ENCODE measurements around the gene SLC16A3.
"Not testable (repeated sequence)": the region's sequence is repeated elsewhere in the genome, so short reads cannot be mapped to it uniquely, and the experiment has no call there.

The SLC16A3 gene

DNA sequence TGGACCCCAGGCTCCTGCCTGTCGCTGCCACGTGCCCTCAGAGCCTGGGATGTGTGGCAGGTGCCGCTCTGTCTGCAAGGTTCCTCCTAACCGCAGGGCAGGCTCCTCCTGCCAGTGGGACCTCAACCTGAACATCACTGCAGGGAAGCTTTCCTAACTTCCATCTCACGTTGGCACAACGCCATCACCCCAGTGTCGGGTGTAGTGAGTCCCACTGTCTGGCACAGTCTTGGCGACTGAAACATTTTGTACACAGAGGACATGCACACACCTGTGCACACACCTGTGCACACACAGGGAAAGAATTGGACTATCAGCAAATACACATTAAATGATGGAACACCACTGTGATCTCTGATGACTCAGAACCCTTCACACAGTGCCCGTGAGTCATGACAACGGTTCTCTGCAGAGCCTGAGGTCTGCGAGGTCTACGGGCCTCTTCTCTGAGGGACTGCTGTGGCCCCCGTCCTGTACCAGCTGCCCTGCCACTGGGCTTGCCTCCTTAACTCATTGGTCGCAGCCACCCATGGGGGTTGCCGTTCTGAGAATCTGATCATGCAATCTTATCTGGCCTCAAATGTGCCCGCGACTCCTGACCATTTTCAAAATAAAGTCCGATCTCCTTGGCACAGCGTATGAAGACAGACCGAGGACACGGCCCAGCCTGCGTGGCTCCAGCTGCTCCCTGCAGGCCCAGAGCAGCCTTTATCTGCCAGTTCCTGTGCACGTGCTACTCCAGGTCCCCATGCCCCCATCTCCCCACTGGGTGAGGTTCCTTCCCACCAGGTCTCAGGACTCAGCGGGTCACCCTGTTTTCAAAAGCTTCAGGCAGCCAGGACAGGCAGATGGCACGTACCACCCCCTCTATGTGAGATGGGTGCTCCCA is 23.8 kb upstream of the SLC16A3 start:
- DNase-seq: peak in 2 of 3 donors; percentile 23 to 62

DNA sequence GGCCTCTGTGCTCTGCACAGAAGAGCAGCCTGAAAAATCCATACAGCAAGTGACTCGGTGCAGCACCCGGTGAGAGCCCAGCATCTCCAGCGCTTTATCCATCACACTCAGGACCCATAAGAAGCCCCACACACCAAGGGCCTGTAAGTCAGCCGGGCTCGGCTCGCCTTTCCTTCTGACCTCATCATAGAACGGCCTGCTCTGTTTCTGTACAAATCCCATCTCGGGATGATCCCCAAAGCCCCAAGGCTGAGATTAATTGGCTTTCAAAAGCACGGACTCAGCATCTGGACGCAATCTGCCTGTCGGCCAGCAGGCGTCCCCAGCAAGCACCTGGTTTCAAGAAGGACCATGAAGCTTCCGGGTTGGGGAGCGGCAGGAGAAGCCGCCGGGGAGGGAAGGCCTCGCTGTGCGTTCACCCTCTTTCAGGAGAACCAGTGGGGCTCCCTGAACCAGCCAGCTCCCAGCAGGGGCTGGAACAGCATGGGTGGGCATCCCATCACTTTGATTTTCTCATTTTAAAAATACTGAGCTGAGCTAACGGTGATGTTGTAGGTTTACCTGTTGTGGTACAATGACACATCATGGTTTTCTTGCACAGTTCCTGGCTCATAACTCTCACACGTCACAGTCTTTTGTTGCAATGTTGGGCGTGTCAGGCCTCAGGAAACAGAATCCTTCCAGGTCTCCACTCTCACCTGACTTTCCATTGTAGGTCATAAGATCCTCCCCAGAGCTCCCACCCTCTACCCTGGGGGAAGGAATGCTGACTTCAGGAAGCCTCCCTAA is 22.9 kb upstream of the SLC16A3 start:
- DNase-seq: peak; percentile 84 to 92 (median 91)

DNA sequence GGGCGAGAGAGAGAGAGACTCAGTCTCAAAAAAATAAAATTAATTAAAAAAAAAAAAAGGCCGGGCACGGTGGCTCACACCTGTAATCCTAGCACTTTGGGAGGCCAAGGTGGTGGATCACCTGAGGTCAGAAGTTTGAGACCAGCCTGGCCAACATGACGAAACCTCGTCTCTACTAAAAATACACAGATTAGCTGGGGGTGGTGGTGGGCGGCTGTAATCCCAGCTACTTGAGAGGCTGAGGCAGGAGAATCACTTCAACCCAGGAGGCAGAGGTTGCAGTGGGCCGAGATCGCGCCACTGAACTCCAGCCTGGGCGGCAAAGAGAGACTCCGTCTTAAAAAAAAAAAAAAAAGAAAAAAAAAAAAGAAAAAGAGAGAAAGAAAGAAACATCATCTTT is 18.2 kb upstream of the SLC16A3 start:
- not testable (repeated sequence) for DNase-seq

DNA sequence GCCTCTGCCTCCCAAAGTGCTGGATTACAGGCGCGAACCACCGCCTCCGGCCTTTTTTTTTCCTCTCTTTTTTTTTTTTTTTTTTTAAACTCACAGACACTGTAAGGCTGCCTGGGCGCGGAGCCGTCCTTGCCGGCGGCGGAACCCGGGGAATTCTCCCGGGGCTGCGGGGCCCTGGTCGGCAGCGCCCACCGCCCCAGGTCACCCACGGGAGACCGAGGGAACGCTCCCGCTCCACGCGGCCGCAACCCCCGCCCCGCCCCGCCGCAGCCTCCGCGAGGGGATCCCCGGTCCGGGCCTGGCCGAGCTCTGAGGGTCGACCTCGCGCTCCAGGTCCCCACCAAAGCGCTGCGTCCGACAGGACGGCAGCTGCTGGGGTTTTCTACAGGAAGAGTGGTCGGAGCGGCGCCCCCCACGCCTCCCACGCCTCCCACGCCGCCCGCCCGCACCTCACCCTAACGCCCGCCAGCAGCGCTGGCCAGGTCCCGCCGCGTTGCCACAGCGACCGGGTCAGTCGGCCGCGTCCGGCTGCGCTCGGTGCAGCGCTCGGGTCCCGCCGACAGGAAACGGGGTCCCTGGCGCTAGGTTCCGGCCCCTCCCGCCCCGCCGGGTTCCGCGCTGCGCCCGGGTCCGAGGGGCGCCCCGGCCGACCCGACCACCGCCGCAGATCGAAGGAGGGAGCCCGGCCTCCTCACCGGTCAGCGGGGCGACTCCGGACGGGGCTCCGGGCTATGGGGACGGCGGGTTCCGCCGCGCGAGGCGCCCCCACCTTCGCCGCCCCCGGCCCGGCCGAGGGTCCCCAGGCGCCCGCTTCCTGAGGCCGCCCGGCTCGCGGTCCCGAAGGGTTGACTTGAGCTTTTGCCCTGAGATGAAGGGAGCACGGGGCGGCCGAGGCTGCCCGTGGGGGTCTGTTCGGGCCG is 16.3 kb upstream of the SLC16A3 start, which contains the start of gene CCDC57:
Gene CCDC57, minus strand, starts transcription at position 512 of the 920 bp plus-strand sequence. CDS start 10,898 bp downstream, outside the sequence.
- DNase-seq: peak; percentile 84 to 94 (median 91)

DNA sequence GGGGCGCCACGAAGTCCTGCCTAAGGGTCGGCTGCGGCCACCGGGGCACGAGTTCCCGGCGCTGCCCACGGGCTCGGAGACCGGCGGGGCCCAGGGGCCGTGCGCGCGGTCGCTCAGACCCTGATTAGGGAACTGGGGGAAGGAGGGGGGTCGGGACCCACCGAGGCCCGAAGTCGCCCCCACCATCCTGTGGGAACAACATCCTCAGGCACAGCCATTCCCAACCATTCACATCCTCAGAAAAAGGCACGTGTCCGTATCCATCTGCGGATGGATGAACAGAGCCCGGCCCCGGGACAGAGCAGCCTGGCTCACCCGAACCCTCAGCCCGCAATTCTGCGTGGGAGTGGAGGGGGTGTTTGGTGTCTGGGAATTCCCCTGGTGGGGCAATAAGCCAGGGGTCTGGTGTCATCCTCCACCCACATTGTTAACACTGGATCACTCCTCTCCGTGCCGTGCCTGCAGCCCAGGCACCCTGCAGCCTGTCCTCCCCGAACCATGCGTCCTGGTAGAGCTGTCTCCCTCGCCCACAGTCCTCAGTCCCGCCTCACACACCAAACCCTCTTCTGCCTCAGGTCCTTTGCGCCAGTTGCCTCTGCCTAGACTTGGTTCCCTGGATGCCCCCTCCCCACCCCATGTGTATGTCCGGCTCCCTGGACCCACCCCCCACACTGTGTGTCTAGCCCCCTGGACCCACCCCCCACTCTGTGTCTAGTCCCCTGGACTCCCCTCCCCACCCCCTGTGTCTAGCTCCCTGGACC is 15.4 kb upstream of the SLC16A3 start:
- DNase-seq: peak; percentile 98

DNA sequence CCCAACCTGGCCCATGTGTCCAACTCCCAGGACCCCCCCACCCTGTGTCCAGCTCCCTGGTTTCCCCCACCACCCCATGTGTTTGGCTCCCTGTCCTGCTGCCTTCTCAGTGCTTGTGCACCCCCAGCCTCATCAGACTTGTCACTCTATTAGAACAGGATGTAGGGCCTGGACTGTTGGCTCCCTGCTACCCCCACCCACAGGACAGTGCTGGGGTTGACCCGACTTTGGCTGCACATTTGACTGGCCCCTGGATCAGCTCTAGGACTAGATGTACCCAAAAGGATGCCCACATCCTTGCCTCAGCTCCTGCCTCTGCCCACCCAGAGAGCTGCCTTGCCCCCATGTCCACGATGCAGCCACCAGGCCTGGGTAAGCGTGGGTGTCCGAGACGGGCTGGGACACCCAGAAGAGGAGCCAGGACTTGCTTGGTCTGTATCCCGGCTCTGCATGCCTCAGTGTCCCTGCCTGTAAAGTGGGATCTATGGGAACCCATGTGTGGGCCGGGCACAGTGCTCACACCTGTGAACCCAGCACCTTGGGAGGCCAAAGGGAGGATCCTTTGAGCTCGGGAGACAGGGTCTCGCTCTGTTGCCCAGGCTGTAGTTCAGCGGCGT is 14.7 kb upstream of the SLC16A3 start:
- no peak for DNase-seq

DNA sequence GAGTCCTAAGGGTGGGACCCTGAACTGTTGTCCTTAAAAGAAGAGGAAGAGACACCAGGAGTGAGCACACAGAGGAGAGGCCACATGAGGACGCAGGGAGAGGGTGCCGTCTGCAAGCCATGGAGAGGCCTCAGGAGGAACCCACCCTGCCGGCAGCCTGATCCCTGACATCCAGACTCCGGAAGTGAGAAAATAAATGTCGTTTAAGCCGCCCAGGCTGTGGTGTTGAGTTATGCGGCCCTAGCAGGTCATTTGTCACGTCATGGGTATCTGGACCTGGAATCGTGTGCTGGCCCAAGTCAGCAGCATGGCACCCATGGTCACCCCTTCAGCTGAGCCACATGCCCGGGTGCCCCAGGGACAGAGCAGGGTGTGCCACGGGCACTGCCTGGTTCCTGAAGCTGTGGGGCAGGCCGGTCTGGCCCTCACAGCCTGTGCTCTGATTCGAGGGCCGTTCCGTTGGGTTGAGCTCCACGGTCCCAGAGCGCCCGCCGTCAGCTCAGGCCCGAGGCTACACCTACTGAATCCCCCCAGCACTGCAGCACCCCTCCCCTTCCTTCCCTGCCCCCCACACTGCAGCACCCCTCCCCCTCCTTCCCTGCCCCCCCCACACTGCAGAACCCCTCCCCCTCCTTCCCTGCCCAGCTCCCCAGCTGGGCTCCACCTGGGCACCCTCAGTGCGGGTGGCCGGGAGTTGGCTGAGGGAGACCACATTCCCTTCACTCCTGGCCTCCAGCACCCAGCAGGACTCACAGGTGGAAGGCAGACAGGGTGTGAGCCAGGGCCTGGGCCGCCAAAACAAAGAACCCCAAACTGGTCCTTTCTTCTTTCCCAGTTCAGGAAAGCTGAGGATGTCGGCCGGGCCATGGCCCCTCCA is 13.5 kb upstream of the SLC16A3 start:
- DNase-seq: peak in 2 of 3 donors; percentile 50 to 54

DNA sequence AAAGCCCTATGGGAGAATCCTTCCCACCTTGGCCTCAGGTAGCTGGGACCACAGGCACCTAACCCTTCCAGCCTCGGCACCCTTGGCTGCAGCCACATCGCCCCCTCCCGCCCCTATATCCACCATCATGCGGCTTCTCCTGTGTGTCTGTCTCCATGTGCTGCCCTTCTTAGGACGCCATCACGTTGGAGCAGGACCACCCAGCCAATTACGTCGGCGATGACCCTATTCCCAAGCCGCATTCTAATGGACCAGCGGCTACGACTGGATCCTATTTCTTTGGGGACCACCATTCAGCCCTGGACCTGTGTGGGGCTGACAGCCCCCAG is 12.9 kb upstream of the SLC16A3 start:
- DNase-seq: no peak

DNA sequence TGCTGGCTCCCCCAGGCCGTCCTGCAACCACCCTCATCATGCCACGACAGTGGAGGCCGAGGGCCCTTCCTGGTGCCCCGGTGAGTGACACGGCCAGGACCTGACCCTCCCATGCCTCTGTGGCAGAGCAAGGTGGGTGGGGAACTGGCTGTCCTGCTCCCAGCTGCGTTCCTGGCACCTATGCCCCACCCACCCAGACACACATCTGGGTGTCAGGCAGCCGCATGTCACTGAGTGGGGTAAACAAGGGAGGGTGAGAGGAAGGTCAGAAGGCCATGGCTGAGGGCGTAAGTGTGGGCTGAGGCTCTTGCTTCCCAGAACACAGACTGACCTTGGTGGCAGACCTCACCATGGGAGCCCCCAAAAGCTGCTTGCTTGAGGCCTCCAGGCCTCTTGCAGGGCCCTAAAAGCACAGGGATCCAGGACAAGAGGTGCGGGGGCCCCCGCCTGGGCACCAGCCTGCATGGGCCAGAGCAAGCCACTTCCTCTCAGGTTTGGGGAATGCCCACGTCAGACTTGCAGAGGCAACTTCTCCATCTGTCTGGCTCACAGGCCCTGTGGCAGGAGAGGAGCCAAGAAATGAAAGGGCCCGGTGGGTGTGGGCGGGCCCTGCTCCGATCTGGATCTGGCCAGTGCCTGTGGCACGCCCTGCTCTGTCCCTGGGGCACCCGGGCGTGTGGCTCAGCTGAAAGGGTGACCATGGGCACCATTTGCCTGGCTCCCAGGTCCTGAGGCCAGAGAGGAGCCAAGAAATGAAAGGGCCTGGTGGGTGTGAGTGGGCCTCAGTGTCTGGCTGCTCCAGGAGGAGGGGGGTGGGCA is 12.3 kb upstream of the SLC16A3 start:
- peak; percentile 96 to 98 (median 97) for DNase-seq

DNA sequence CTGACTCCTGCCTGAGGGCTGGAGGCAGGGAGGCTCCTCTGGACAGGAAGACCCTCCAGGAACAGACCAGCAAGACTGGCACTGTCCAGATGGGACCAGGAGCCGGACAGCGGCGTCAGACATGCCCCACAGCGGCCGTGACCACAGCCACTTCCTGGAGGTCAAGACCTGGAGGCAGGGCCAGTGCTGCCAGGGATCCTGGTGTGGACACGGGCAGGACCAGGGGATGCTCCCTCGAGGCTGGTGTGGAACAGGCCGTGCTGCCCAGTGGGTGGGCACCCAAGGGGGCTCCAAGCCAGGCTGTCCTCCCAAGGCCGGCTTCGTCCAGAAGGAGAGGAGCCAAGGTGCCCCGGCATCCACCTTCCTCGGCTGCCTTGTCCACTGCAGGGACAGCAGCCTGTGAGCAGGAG is 11.7 kb upstream of the SLC16A3 start:
- peak in 2 of 3 donors; percentile 36 to 49 for DNase-seq

DNA sequence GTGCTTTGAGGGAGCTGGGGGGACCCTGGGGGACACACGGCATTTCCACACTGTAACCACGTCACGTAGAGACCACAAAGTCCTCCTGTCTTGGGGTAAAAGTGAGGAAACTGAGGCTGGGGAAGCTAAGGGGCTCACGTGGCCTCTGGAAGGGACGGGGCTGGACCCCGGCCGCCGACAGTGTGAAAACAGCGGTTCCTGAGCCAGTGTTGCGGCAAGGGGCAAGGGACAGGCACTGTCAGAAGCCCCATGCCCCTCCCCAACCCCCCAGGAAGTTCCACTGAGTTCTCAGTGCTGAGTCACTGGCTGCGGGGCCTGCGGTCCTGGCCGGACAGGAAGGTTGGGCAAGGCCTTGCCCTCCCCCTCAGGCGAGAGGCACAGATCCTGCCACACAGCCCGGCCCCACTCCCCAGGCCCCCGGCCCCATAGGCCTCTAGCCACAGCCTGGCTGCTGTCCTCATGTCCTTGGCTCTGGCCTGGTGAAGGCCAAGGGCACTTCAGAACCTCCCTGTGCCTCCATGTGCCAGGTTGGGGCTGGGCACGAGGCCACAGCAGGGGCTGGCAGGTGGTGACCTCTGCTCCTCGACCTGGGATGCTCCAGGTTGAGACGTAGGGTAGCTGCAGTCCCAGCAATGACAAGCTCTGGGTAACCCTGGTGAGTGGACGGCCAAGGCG is 11.2 kb upstream of the SLC16A3 start:
- peak; percentile 85 to 89 (median 87) for DNase-seq

DNA sequence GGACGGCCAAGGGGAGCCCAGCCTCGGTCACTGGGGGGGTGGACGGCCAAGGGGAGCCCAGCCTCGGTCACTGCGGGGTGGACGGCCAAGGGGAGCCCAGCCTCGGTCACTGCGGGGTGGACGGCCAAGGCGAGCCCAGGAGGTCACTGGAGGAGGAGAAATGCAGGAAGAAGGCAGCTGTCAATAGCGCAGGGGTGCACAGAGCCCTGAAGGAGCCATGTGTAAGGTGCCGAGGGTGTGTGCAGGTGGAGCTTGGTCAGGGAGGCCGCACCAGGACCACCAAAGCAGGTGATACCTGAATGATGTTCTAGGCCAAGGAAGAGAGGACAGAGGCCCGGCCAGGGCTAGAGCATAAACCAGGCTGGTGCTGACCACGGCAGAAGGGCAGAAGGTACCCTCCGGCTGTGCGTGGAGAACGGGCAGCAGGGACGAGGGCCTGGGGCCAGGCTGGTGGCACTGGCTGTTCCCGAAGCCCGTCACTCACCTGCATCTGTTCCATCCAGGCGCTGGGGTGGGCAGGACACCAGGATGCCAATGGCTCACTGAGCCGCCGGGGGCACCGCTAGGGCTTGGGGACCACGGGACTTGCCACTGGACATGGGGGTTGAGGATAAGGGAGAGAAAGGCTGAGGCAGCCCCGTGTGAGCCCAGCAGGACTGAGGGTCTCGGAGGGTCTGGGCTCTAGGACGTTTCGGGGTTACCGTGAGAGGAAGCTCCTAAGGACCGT is 10.3 kb upstream of the SLC16A3 start:
- DNase-seq: no peak

DNA sequence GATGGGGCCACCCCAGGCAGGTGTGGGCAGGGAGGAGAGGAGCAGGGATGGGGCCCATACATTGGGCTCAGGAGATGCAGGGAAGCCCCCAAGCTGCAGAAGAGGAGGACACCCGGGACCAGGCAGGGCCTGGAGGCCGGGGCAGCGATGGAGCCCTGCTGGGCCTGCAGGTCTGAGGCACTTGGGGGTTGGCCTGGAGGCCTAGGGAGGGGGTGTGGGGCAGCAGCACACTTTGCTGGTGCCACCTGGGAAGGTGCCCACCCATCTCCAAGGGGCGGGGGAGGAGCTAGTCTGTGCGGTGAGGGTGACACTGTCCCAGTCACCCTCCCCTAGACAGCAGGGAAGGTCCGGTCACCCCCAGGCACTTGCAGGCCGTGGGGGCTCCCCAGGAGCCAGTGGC is 9.8 kb upstream of the SLC16A3 start:
- DNase-seq: no peak

DNA sequence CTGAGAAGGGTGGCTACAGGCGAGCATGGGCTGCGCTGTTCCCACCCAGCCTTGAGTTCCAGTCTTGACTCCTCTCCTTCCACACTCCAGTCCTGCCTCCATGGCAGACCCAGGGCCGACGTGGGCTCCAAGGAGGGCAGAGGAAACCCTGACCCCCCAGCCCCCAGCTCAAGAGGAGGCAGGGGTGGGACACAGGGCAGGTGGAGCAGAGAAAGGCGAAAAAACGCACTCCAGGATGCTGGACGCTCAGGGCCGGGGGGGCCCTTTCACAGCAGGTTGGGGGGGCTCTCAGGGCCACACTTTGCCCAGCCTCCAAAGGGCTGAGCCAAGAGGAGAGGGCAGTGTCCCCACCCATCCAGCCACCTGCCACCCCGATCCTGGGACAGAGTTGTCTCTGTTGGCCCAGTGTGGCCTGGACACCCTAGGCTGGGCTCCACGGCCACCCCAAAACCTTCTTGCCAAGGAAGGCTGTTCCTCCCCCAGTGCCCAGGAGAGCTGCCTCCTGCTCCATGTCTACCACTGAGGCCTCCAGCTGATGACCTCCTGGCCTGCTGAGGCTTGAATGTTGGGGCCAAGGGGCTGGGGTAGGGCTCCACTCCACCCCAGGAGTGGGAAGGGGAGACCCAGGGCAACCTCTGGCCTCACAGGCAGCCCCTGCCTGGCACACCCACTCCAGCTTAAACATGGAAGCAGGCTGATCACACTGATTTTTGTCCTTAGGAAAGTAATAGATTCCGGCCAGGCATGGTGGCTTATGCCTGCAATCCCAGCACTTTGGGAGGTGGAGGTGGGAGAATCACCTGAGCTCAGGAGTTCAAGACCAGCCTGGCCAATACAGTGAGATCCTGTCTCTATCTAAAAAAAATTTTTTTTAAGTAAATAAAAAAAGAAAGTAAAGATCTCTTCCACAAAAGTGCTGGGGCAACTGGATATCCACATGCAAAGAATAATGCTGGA is 8.8 kb upstream of the SLC16A3 start:
- DNase-seq: no peak

DNA sequence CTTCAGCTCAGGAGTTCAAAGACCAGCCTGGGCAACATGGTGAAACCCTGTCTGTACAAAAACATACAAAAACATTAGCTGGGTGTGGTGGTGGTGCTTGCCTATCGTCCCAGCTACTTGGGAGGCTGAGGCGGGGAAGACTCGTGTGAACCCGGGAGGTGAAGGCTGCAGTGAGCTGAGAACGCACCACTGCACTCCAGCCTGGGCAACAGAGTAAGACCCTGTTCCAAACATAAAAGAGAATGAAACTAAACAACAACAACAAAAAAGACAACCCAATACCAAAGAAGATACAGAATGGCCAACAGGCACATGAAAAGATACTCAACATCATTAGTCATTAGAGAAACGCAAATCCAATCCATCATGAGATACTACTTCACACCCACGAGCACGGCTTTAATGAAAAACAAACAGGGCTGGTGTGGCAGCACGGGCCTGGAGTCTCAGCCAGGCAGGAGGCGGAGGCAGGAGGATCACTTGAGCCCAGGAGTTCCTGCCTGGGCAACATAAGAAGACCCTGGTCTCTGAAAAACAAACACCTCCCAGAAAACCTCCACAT is 7.4 kb upstream of the SLC16A3 start:
- DNase-seq: no peak

DNA sequence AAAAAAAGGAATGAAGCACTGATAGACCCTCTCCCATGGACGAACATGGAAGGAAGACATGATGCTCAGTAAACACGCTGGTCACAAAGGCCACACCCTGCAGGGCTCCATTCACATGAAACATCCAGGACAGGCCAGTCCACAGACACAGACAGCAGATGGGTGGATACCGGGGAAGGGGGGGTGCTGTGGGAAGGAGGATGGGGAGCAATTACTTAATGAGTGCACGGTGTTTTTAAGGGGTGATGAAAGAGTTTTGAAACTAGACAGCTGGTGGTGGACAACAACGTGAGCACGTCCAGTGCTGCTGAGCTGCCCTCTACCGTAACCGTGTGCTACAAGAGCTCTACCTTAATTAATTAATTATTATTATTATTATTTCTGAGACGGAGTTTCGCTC is 6.0 kb upstream of the SLC16A3 start:
- no peak for DNase-seq

DNA sequence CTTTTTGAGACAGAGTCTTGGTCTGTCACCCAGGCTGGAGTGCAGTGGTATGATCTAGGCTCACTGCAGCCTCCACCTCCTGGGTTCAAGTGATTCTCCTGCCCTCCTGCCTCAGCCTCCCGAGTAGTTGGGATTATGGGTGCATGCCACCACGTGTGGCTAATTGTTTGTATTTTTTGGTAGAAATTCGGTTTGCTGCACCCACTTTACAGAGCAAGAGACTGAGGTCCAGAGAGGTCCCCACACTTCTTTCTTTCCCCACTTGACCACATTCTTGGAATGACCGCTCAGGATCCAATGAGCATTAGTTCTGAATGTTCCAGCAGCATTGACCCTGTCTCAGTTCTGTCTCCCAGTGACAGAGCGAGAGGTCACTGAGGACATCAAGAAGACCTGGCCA is 5.3 kb upstream of the SLC16A3 start:
- DNase-seq: no peak
